Measurements from ENCODE around the gene LRRTM1.

Gene LRRTM1

GRCh38 chr2:80323610-80324009, 19.1 kb upstream of the LRRTM1 start:
- no peak overlapping the region for H3K4me3 Mint-ChIP-seq
- no peak overlapping the region for H3K27ac Mint-ChIP-seq

GRCh38 chr2:80322958-80323357, 18.4 kb upstream of the LRRTM1 start:
- no peak overlapping the region for H3K4me3 Mint-ChIP-seq

More at GRCh38 chr2:80323610-80324009, 19.1 kb upstream of the LRRTM1 start:
- no peak for DNase-seq
- no peak for ATAC-seq (replicated peaks)
- H3K4me1 Mint-ChIP-seq: no peaks in the 10 kb centered on the region
- H3K36me3 Mint-ChIP-seq: no peaks in the 10 kb centered on the region
- peaks cover 5 to 12% of the 10 kb centered on the region in 2 donors for H3K27me3 Mint-ChIP-seq
- no peaks in the 10 kb centered on the region for H3K9me3 Mint-ChIP-seq

GRCh38 chr2:80322311-80322920, 17.9 kb upstream of the LRRTM1 start:
- H3K27ac Mint-ChIP-seq: no peak overlapping the region
- H3K4me1 Mint-ChIP-seq: no peaks in the 10 kb centered on the region
- H3K36me3 Mint-ChIP-seq: no peaks in the 10 kb centered on the region
- ATAC-seq (replicated peaks) (no peak), DNase-seq (no peak)
- H3K4me3 Mint-ChIP-seq: no peak overlapping the region
- H3K9me3 Mint-ChIP-seq: peaks cover 0 to 4% of the 10 kb centered on the region in 2 donors
- peaks cover 5 to 8% of the 10 kb centered on the region in 2 donors for H3K27me3 Mint-ChIP-seq

More at GRCh38 chr2:80322958-80323357, 18.4 kb upstream of the LRRTM1 start:
- DNase-seq: no peak
- H3K4me1 Mint-ChIP-seq: no peaks in the 10 kb centered on the region
- ATAC-seq (replicated peaks): no peak
- no peaks in the 10 kb centered on the region for H3K9me3 Mint-ChIP-seq
- H3K36me3 Mint-ChIP-seq: no peaks in the 10 kb centered on the region
- H3K27ac Mint-ChIP-seq: no peak overlapping the region
- H3K27me3 Mint-ChIP-seq: peaks cover 5 to 8% of the 10 kb centered on the region in 2 donors

GRCh38 chr2:80312282-80312839, 7.8 kb upstream of the LRRTM1 start:
- Mint-ChIP-seq H3K4me3 (no peak overlapping the region), H3K9me3 (peaks cover 0 to 3% of the 10 kb centered on the region in 2 donors), H3K27me3 (no peaks in the 10 kb centered on the region), H3K4me1 (no peaks in the 10 kb centered on the region), H3K27ac (no peak overlapping the region), H3K36me3 (no peaks in the 10 kb centered on the region)
- DNase-seq (no peak), ATAC-seq (replicated peaks) (no peak)

- peaks cover 2 to 3% of the 10 kb centered on the region in 2 donors for H3K9me3 Mint-ChIP-seq
- no peak overlapping the region for H3K27ac Mint-ChIP-seq
- H3K36me3 Mint-ChIP-seq: no peaks in the 10 kb centered on the region
- DNase-seq (no peak), ATAC-seq (replicated peaks) (no peak)
- no peaks in the 10 kb centered on the region for H3K4me1 Mint-ChIP-seq
- H3K4me3 Mint-ChIP-seq: no peak overlapping the region
- H3K27me3 Mint-ChIP-seq: peaks cover 2 to 3% of the 10 kb centered on the region in 2 donors
These were observed 6.8 kb upstream of the LRRTM1 start for GRCh38 chr2:80311304-80311703.

- Mint-ChIP-seq H3K36me3 (peaks cover 0 to 7% of the 10 kb centered on the region in 2 donors), H3K4me3 (no peak overlapping the region), H3K27ac (peak overlapping the region; percentile 62), H3K4me1 (peaks cover 0 to 3% of the 10 kb centered on the region in 2 donors), H3K27me3 (peaks cover 55 to 77% of the 10 kb centered on the region in 2 donors), H3K9me3 (peaks cover 0 to 7% of the 10 kb centered on the region in 2 donors)
- ATAC-seq (replicated peaks) (no peak), DNase-seq (no peak)
These were observed 1.3 kb downstream of the LRRTM1 start for GRCh38 chr2:80303006-80303908.

GRCh38 chr2:80302314-80303005, 2.1 kb downstream of the LRRTM1 start:
- no peak for ATAC-seq (replicated peaks)
- peaks cover 0 to 3% of the 10 kb centered on the region in 2 donors for H3K4me1 Mint-ChIP-seq

GRCh38 chr2:80302001-80302313, 2.6 kb downstream of the LRRTM1 start:
- DNase-seq (no peak), ATAC-seq (replicated peaks) (no peak)
- Mint-ChIP-seq H3K4me3 (no peak overlapping the region), H3K27me3 (peaks cover 57 to 77% of the 10 kb centered on the region in 2 donors), H3K27ac (peak overlapping the region; percentile 88), H3K4me1 (peaks cover 0 to 3% of the 10 kb centered on the region in 2 donors), H3K9me3 (peaks cover 0 to 7% of the 10 kb centered on the region in 2 donors), H3K36me3 (peaks cover 0 to 7% of the 10 kb centered on the region in 2 donors)

More at GRCh38 chr2:80302314-80303005, 2.1 kb downstream of the LRRTM1 start:
- H3K4me3 Mint-ChIP-seq: peak overlapping the region in 1 of 2 donors; percentile 57
- H3K27me3 Mint-ChIP-seq: peaks cover 57 to 77% of the 10 kb centered on the region in 2 donors
- H3K27ac Mint-ChIP-seq: peak overlapping the region; percentile 88
- H3K9me3 Mint-ChIP-seq: peaks cover 0 to 7% of the 10 kb centered on the region in 2 donors
- no peak for DNase-seq
- peaks cover 0 to 7% of the 10 kb centered on the region in 2 donors for H3K36me3 Mint-ChIP-seq

- no peak for DNase-seq
- peaks cover 0 to 7% of the 10 kb centered on the region in 2 donors for H3K36me3 Mint-ChIP-seq
- peaks cover 51 to 71% of the 10 kb centered on the region in 2 donors for H3K27me3 Mint-ChIP-seq
- no peak for ATAC-seq (replicated peaks)
- H3K9me3 Mint-ChIP-seq: peaks cover 0 to 3% of the 10 kb centered on the region in 2 donors
- H3K27ac Mint-ChIP-seq: no peak overlapping the region
- peaks cover 0 to 3% of the 10 kb centered on the region in 2 donors for H3K4me1 Mint-ChIP-seq
- no peak overlapping the region for H3K4me3 Mint-ChIP-seq
These were observed 3.6 kb downstream of the LRRTM1 start for GRCh38 chr2:80300954-80301353.

- H3K36me3 Mint-ChIP-seq: peaks cover 0 to 7% of the 10 kb centered on the region in 2 donors
- no peak overlapping the region for H3K4me3 Mint-ChIP-seq
- DNase-seq (no peak), ATAC-seq (replicated peaks) (no peak)
- H3K4me1 Mint-ChIP-seq: peaks cover 0 to 3% of the 10 kb centered on the region in 2 donors
- H3K9me3 Mint-ChIP-seq: peaks cover 0 to 3% of the 10 kb centered on the region in 2 donors
- peaks cover 47 to 66% of the 10 kb centered on the region in 2 donors for H3K27me3 Mint-ChIP-seq
- H3K27ac Mint-ChIP-seq: no peak overlapping the region
These were observed 4.2 kb downstream of the LRRTM1 start for GRCh38 chr2:80300346-80300745.

GRCh38 chr2:80299661-80300060, 4.9 kb downstream of the LRRTM1 start:
- H3K27me3 Mint-ChIP-seq: peaks cover 40 to 60% of the 10 kb centered on the region in 2 donors
- no peak overlapping the region for H3K27ac Mint-ChIP-seq
- H3K4me1 Mint-ChIP-seq: peaks cover 0 to 3% of the 10 kb centered on the region in 2 donors
- H3K4me3 Mint-ChIP-seq: no peak overlapping the region
- H3K36me3 Mint-ChIP-seq: peaks cover 0 to 7% of the 10 kb centered on the region in 2 donors
- no peak for DNase-seq
- H3K9me3 Mint-ChIP-seq: peaks cover 0 to 3% of the 10 kb centered on the region in 2 donors
- ATAC-seq (replicated peaks): no peak

- no peak for DNase-seq
- H3K4me1 Mint-ChIP-seq: peaks cover 0 to 3% of the 10 kb centered on the region in 2 donors
- H3K36me3 Mint-ChIP-seq: peaks cover 0 to 7% of the 10 kb centered on the region in 2 donors
These were observed 5.6 kb downstream of the LRRTM1 start for GRCh38 chr2:80298954-80299353.

GRCh38 chr2:80293039-80293438, 11.5 kb downstream of the LRRTM1 start:
- Mint-ChIP-seq H3K27ac (no peak overlapping the region), H3K4me3 (no peak overlapping the region), H3K36me3 (no peaks in the 10 kb centered on the region), H3K27me3 (no peaks in the 10 kb centered on the region), H3K4me1 (no peaks in the 10 kb centered on the region), H3K9me3 (peaks cover 0 to 2% of the 10 kb centered on the region in 2 donors)
- no peak for DNase-seq
- ATAC-seq (replicated peaks): no peak

More at GRCh38 chr2:80298954-80299353, 5.6 kb downstream of the LRRTM1 start:
- Mint-ChIP-seq H3K9me3 (peaks cover 0 to 3% of the 10 kb centered on the region in 2 donors), H3K4me3 (no peak overlapping the region), H3K27ac (no peak overlapping the region), H3K27me3 (peaks cover 40 to 53% of the 10 kb centered on the region in 2 donors)
- no peak for ATAC-seq (replicated peaks)

GRCh38 chr2:80292474-80292873, 12.1 kb downstream of the LRRTM1 start:
- H3K36me3 Mint-ChIP-seq: no peaks in the 10 kb centered on the region
- H3K4me3 Mint-ChIP-seq: no peak overlapping the region
- H3K27me3 Mint-ChIP-seq: no peaks in the 10 kb centered on the region
- no peak overlapping the region for H3K27ac Mint-ChIP-seq
- peaks cover 0 to 2% of the 10 kb centered on the region in 2 donors for H3K9me3 Mint-ChIP-seq
- H3K4me1 Mint-ChIP-seq: no peaks in the 10 kb centered on the region
- DNase-seq (no peak), ATAC-seq (replicated peaks) (no peak)
